Mucosa of rectum (tissue), 2 donors: ENCODE results near the gene GARIN5A.

ENCODE experiments used
- H3K27ac ChIP-seq, 2 donors: one replicate each; pipeline ENCODE4 v1.7.0; 2013; ENCODE audit warnings: inconsistent platforms in 2 of 2, low read depth in 2 of 2, low read length in 2 of 2
- H3K27me3 ChIP-seq, 2 donors: one replicate each; pipeline ENCODE4 v1.7.0; 2013; ENCODE audit warnings: low read length in 2 of 2; ENCODE audit not compliant: control insufficient read depth in 2 of 2, insufficient read depth in 2 of 2
- H3K36me3 ChIP-seq, 2 donors: one replicate each; pipeline ENCODE4 v1.7.0; 2013; ENCODE audit warnings: low read length in 2 of 2; ENCODE audit not compliant: control insufficient read depth in 2 of 2, insufficient read depth in 2 of 2
- H3K4me1 ChIP-seq, 2 donors: one replicate each; pipeline ENCODE4 v1.7.0; 2013; ENCODE audit warnings: low read length in 2 of 2, mild to moderate bottlenecking in 1 of 2; ENCODE audit not compliant: control insufficient read depth in 2 of 2, insufficient read depth in 2 of 2
- H3K4me3 ChIP-seq, 2 donors: one replicate each; pipeline ENCODE4 v1.7.0; 2013; ENCODE audit warnings: low read length in 2 of 2
- H3K9ac ChIP-seq, 2 donors: one replicate each; pipeline ENCODE4 v1.7.0; 2013; ENCODE audit warnings: low read length in 2 of 2, low read depth in 1 of 2, mild to moderate bottlenecking in 1 of 2
- H3K9me3 ChIP-seq, 2 donors: one replicate each; pipeline ENCODE4 v1.7.0; 2013; ENCODE audit warnings: low read length in 2 of 2; ENCODE audit not compliant: control insufficient read depth in 2 of 2
- donor health status: healthy.
- donor health status: Normal muscosa, but diverticular disease.

Gene GARIN5A

DNA sequence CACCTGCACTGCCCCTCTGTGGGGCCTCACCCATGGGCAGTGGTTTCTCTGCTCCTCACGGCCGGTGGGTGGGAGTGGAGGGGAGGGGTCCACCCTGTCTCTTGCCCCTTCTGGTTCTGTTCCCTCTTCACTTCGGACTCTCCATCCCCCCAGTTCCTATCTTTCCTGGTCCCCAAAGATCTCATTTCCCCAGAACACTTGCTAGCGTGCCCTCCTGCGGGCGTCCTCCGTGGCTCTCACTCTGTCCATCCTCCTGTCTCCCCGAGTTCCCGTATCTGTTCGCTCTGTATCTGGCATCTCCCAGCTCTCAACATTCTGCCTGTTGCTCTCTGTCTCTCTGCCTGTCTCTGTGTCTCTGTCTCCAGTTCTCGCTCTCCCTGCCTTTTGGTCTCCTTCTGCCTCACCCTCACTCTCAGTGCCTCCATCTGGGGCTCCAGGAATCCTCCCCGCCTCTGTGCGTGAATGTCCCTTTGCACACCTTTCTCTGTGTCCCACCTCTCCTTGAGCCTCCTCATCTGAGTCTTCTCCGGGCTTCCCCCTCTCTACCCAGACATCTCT, 57.5 kb downstream of the GARIN5A start:
- Histone ChIP-seq H3K9me3 (no peaks in the 10 kb centered on the region), H3K9ac (peak overlapping the region; percentile 8 to 48), H3K4me3 (peak overlapping the region; percentile 28 to 65), H3K4me1 (peaks cover 0 to 10% of the 10 kb centered on the region in 2 donors), H3K36me3 (peaks cover 0 to 1% of the 10 kb centered on the region in 2 donors), H3K27me3 (peaks cover 7 to 23% of the 10 kb centered on the region in 2 donors), H3K27ac (peak overlapping the region; percentile 32 to 37)

DNA sequence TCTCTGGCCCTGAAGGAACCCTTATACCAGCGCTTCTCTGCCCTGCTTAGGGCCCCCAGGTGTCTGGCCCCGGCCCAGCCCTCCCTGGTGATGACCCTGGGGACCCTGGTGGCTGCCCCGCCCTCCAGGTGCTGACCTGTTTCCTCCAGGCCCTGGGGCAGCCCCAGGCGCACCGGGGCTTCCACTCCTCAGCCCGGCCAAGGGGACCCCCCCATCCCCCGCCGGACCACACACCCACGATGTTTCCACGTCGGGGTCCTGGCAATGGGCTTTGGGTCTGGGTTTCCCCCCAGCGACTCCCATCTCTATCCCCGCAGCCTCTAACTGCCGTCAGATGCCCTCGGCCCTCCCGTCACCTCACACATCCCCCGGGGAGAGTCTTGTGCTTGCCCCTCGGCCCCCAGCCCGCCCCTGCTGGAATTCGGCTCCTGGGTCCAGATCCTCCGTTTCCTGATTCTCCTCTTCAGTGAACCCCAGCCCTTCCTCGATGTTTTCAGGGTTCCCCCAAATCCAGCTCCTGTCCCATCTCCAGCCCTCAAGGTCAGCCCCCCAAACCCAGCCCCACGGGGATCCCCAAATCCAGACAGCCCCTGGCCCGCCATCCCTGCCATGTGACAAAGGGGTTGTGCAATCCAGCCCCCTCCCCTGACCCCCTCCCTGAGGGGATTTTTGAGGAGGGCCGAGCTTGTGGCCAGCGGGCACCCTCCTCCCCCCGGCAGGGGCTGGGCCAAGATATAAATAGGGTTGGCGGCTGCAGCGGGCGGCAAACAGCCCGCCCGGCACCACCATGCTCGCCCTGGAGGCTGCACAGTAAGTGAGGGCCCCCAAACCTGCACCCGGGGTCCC, 58.2 kb downstream of the GARIN5A start, which contains the start of gene SPIB:
SPIB (plus strand) TSS at position 763 of the 846 bp plus-strand sequence; CDS start at position 788, 25 bp downstream.
- peak within 1 kb of the TSS; percentile 28 to 65 for H3K4me3 ChIP-seq
- H3K36me3 ChIP-seq: no peaks in the 10 kb centered on the region
- peak within 1 kb of the TSS; percentile 32 to 37 for H3K27ac ChIP-seq
- H3K9ac ChIP-seq: peak within 1 kb of the TSS; percentile 8 to 48
- H3K27me3 ChIP-seq: peaks cover 7 to 23% of the 10 kb centered on the region in 2 donors
- H3K9me3 ChIP-seq: no peaks in the 10 kb centered on the region
- H3K4me1 ChIP-seq: peaks cover 0 to 10% of the 10 kb centered on the region in 2 donors

DNA sequence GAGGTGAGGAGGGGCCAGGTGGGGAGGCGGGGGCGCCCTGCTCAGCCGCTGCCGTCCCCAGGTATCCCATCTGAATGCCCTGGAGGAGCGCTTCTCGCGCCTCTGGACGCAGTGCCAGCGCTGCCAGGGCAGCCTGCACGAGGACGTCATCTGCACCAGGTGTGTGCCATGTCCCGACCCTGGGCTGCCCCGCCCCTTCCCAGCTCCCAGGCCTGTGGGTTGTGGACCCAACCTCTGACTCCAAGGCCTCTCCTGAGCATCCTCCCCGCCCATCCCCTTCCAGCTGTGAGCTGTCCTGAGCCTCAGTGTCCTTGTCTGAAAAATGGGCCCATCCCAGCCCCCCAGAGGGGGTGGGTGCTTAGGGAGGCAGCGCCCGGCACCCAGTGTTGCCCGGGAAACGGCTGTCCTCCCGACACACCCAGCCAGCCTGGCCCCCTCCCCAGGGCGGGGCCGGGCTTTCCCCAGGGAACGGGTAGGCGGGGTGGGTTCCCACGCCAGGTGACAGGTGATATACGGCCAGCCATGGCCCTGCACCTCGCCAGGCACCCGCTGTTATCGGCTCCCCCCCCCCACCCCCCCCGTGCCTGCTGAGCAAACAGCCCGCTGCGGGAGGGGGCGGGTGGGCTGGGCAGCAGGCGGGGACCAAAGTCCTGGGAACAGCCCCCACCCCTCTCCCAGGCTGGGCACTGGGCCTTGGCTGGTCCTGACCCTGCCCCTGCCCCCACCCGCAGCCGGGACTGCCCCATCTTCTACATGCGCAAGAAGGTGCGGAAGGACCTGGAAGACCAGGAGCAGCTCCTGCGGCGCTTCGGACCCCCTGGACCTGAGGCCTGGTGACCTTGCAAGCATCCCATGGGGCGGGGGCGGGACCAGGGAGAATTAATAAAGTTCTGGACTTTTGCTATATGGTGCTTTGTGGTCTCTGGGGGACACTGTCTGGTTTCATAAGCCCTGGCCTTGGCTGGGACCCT, 59.3 kb downstream of the GARIN5A start:
- peaks cover 0 to 10% of the 10 kb centered on the region in 2 donors for H3K4me1 ChIP-seq

More for the DNA sequence above, 59.3 kb downstream of the GARIN5A start:
- H3K36me3 ChIP-seq: no peaks in the 10 kb centered on the region
- H3K27me3 ChIP-seq: peaks cover 7 to 23% of the 10 kb centered on the region in 2 donors
- peak overlapping the region; percentile 32 to 47 for H3K27ac ChIP-seq
- H3K9me3 ChIP-seq: no peaks in the 10 kb centered on the region
- H3K9ac ChIP-seq: peak overlapping the region in 1 of 2 donors; percentile 26
- H3K4me3 ChIP-seq: no peak overlapping the region
